ENCODE data around the gene NELL1. TPM values are rescaled to one million over a fixed set of nuclear protein-coding genes. Genes with fewer than 3 reads are reported as not detected.

NELL1 gene
- total and polyA plus RNA-seq, 2 donors from 2014 or later, result 0.31 to 14.8 TPM

DNA sequence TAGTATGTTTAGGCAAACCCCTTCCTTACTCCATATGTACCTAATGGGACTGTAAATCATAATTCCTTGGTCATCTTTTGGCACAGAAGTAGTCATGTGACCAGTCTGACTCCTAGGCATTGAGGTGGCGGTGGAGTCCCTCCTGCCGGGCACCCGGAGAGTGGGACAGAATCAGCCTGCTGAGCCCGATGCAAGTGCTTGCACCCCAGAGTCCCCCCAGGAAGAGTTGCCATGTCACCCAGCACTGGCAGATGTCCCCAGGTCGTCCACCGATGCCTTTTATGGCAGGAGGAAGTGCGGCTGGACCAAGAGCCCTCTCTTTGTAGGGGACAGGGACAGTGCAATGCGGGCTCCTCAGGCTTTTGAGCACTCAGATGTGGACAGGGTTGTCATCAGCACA, 500.3 kb downstream of the NELL1 start:
- Histone ChIP-seq H3K9me3 (ENCODE audit: control insufficient read depth in 2 of 3, insufficient read depth in 1 of 3, low read length in 3 of 3) (no peaks in the 10 kb centered on the region), H3K27ac (ENCODE audit: low read depth in 2 of 2, low read length in 2 of 2) (no peak overlapping the region), H3K4me3 (ENCODE audit: low read length in 3 of 3) (no peak overlapping the region), H3K4me1 (ENCODE audit: control insufficient read depth in 2 of 3, insufficient read depth in 2 of 3, low read depth in 1 of 3, low read length in 3 of 3) (no peaks in the 10 kb centered on the region), H3K36me3 (ENCODE audit: control insufficient read depth in 2 of 3, insufficient read depth in 3 of 3, low read length in 3 of 3) (no peaks in the 10 kb centered on the region), H3K9ac (ENCODE audit: low read length in 3 of 3) (no peak overlapping the region), H3K27me3 (ENCODE audit: control insufficient read depth, insufficient read depth, low read length) (no peaks in the 10 kb centered on the region)
- TF ChIP-seq, protein P1, sequence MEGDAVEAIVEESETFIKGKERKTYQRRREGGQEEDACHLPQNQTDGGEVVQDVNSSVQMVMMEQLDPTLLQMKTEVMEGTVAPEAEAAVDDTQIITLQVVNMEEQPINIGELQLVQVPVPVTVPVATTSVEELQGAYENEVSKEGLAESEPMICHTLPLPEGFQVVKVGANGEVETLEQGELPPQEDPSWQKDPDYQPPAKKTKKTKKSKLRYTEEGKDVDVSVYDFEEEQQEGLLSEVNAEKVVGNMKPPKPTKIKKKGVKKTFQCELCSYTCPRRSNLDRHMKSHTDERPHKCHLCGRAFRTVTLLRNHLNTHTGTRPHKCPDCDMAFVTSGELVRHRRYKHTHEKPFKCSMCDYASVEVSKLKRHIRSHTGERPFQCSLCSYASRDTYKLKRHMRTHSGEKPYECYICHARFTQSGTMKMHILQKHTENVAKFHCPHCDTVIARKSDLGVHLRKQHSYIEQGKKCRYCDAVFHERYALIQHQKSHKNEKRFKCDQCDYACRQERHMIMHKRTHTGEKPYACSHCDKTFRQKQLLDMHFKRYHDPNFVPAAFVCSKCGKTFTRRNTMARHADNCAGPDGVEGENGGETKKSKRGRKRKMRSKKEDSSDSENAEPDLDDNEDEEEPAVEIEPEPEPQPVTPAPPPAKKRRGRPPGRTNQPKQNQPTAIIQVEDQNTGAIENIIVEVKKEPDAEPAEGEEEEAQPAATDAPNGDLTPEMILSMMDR (IDR thresholded peaks at IDR 0.05; ENCODE audit: borderline replicate concordance, extremely low read depth, insufficient read depth), result no peak
- DNase-seq, result no peak
- intact Hi-C loops (cut with DNase I), result no loop called here
- FAIRE-seq, result no peak

DNA sequence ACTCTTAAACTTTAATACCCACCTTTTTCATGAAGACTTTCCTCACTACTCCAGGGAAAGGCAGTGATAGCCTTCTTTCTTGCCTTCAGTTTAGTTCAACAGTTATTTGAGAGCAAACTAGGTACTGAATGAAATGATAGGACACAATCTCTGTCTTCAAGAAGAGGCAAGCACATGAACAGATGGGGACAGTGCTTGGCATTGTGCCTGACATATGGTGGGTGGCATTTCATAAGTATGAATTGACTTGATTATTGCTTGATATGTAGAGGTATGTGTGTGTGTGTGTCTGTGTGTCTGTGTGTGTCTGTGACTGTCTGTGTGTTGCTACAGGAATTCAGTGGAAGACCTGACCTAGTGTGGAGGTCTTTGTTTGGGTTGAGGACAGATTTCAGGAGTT, 504.1 kb downstream of the NELL1 start:
- Histone ChIP-seq H3K9me3 (ENCODE audit: control insufficient read depth in 2 of 3, insufficient read depth in 1 of 3, low read length in 3 of 3) (no peaks in the 10 kb centered on the region), H3K4me3 (ENCODE audit: low read length in 3 of 3) (no peak overlapping the region), H3K27ac (ENCODE audit: low read depth in 2 of 2, low read length in 2 of 2) (no peak overlapping the region), H3K36me3 (ENCODE audit: control insufficient read depth in 2 of 3, insufficient read depth in 3 of 3, low read length in 3 of 3) (no peaks in the 10 kb centered on the region), H3K27me3 (ENCODE audit: control insufficient read depth, insufficient read depth, low read length) (no peaks in the 10 kb centered on the region), H3K9ac (ENCODE audit: low read length in 3 of 3) (no peak overlapping the region), H3K4me1 (ENCODE audit: control insufficient read depth in 2 of 3, insufficient read depth in 2 of 3, low read depth in 1 of 3, low read length in 3 of 3) (no peaks in the 10 kb centered on the region)
- no peak for DNase-seq
- TF ChIP-seq, protein P1 (IDR thresholded peaks at IDR 0.05; ENCODE audit: borderline replicate concordance, extremely low read depth, insufficient read depth), result no peak
- intact Hi-C loops (cut with DNase I), result no loop called here
- FAIRE-seq, result no peak

DNA sequence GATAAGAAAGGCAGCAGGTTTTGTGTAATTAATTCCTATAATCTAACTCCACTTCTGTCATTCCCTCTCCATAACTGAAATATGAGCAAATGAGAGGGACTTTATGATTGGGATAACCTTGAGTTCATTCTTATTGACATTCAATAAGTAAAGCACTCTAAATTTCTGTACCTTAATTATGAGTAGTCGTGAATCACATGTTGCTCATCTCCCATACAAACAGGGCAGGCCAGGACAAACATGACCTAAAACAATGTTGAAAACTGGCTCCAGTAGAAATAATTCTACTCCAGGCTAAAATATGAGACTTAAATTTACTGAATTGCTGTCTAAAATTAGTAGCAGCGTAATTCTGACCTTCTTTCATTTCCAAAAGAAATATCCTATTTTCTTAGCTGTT, 505.4 kb downstream of the NELL1 start:
- DNase-seq, result no peak
- Histone ChIP-seq H3K36me3 (ENCODE audit: control insufficient read depth in 2 of 3, insufficient read depth in 3 of 3, low read length in 3 of 3) (no peaks in the 10 kb centered on the region), H3K9me3 (ENCODE audit: control insufficient read depth in 2 of 3, insufficient read depth in 1 of 3, low read length in 3 of 3) (no peaks in the 10 kb centered on the region), H3K27me3 (ENCODE audit: control insufficient read depth, insufficient read depth, low read length) (no peaks in the 10 kb centered on the region), H3K4me3 (ENCODE audit: low read length in 3 of 3) (no peak overlapping the region), H3K9ac (ENCODE audit: low read length in 3 of 3) (no peak overlapping the region), H3K4me1 (ENCODE audit: control insufficient read depth in 2 of 3, insufficient read depth in 2 of 3, low read depth in 1 of 3, low read length in 3 of 3) (no peaks in the 10 kb centered on the region), H3K27ac (ENCODE audit: low read depth in 2 of 2, low read length in 2 of 2) (no peak overlapping the region)
- no peak for FAIRE-seq
- TF ChIP-seq, protein P1 (IDR thresholded peaks at IDR 0.05; ENCODE audit: borderline replicate concordance, extremely low read depth, insufficient read depth), result no peak
- intact Hi-C loops (cut with DNase I), result no loop called here

DNA sequence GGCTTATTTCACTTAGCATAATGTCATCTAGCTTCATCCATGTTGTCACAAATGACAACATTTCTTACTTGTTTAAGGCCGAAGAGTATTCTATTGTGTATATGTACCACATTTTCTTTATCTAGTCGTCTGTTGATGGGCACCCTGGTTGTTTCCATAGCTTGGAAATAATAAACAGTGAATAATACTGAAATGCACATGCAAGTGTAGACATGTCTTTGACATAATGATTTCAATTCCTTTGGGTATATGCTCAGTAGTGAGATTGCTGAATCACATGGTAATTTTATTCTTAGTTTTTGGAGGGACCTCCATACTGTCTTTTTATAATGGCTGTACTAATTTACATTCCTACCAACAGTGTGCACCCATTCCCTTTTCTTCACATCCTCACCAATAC, 508.0 kb downstream of the NELL1 start:
- DNase-seq, result no peak
- Histone ChIP-seq H3K9ac (ENCODE audit: low read length in 3 of 3) (no peak overlapping the region), H3K36me3 (ENCODE audit: control insufficient read depth in 2 of 3, insufficient read depth in 3 of 3, low read length in 3 of 3) (no peaks in the 10 kb centered on the region), H3K9me3 (ENCODE audit: control insufficient read depth in 2 of 3, insufficient read depth in 1 of 3, low read length in 3 of 3) (no peaks in the 10 kb centered on the region), H3K27me3 (ENCODE audit: control insufficient read depth, insufficient read depth, low read length) (no peaks in the 10 kb centered on the region), H3K27ac (ENCODE audit: low read depth in 2 of 2, low read length in 2 of 2) (no peak overlapping the region), H3K4me3 (ENCODE audit: low read length in 3 of 3) (no peak overlapping the region), H3K4me1 (ENCODE audit: control insufficient read depth in 2 of 3, insufficient read depth in 2 of 3, low read depth in 1 of 3, low read length in 3 of 3) (no peaks in the 10 kb centered on the region)
- no peak for FAIRE-seq
- TF ChIP-seq, protein P1 (IDR thresholded peaks at IDR 0.05; ENCODE audit: borderline replicate concordance, extremely low read depth, insufficient read depth), result no peak
- intact Hi-C loops (cut with DNase I), result no loop called here

Data from kidney (tissue), 14 donors.